Adrenal gland (tissue), 12 donors: ENCODE results near the gene MAST4. TPM values are rescaled to one million over a fixed set of nuclear protein-coding genes. Genes with fewer than 3 reads are reported as not detected.

Source experiments
- DNase-seq, 7 donors: peaks; one replicate each; pipeline ENCODE4 v3.0.0-alpha.2; 2019 to 2020
- H3K27ac ChIP-seq, 5 donors: fragments of 200-600 bp; sonication (generic) in 4 of 5; 1 replicate in 3 of 5; 2 replicates in 2 of 5; pipeline versions ENCODE4 v1.5.1 to v1.8.0; 2016 to 2020; ENCODE audit warnings: mild to moderate bottlenecking in 1 of 5
- H3K27me3 ChIP-seq: fragments of 200-600 bp; 2 replicates; pipeline ENCODE4 v1.8.0; 2021
- H3K36me3 ChIP-seq, 2 donors: fragments of 200-600 bp; replicated peaks in 1 of 2; 1 replicate in 1 of 2; 2 replicates in 1 of 2; pipeline versions ENCODE4 v1.5.1 to v1.8.0; 2018 to 2022
- H3K4me1 ChIP-seq, 2 donors: fragments of 200-600 bp; replicated peaks in 1 of 2; 1 replicate in 1 of 2; 2 replicates in 1 of 2; pipeline versions ENCODE4 v1.5.1 to v1.8.0; 2018 to 2021
- H3K4me3 ChIP-seq, 4 donors: fragments of 200-600 bp; sonication (generic) in 3 of 4; one replicate each; pipeline ENCODE4 v1.5.1; 2016 to 2018
- H3K9me3 ChIP-seq, 3 donors: fragments of 200-600 bp; sonication (generic) in 1 of 3; replicated peaks in 1 of 3; 1 replicate in 2 of 3; 2 replicates in 1 of 3; pipeline versions ENCODE4 v1.5.1 to v1.8.0; 2016 to 2021
- POLR2A ChIP-seq, 2 donors: fragments of 450-650 bp; IDR thresholded peaks; one replicate each; pipeline ENCODE4 v1.6.1; 2017; ENCODE audit warnings: antibody characterized with exemption in 2 of 2, mild to moderate bottlenecking in 2 of 2, moderate library complexity in 1 of 2
- WGBS, 4 donors: extraction: QIAGEN DNeasy Blood & Tissue Kit in 2 of 4; methylation state at CpG; one replicate each; pipeline versions ENCODE4 v1.1.5 to v1.1.7; 2013 to 2017; 5-methylcytosine and 5-hydroxymethylcytosine counted together
- intact Hi-C, 2 donors: fragments of 100-400 bp; cut with DNase I; formaldehyde crosslinking; loops; one replicate each; pipeline versions ENCODE4 v1.14.1 to v1.15.0; 2022 to 2023
- polyA plus RNA-seq, 3 donors: library from polyadenylated mRNA; stranded (reverse); fragments of 200-250 nt in 2 of 3; fragments of 350-450 nt in 1 of 3; fragmentation: Illumina TruSeq in 1 of 3; extraction: RNeasy Lipid Tissue Mini Kit (QIAGEN cat#74804) in 1 of 3; gene quantifications; one replicate each; pipeline ENCODE4 v1.2.3, GENCODE V29; 2013 to 2014
- total RNA-seq, 9 donors: library from RNA; depleted of rRNA in 4 of 9; stranded (reverse); fragments of >200 nt in 4 of 9; fragments of 120-200 nt in 1 of 9; fragmentation: NEBNext Ultra II Directional in 1 of 9; extraction: Animal tissue kit (Norgen Biotek cat#: 25700) in 1 of 9; gene quantifications; one replicate each; pipeline versions ENCODE4 v1.1.0 to v1.2.4, GENCODE V29; 2013 to 2023
- TF ChIP-seq, protein P1 (sequence below), 6 experiments: fragments of 450-650 bp in 4 of 6; fragments of 200-600 bp in 2 of 6; sonication (generic) in 1 of 6; IDR thresholded peaks; 1 replicate in 5 of 6; 2 replicates in 1 of 6; pipeline versions ENCODE4 v1.5.1 to v1.8.0; 2016 to 2021; ENCODE audit warnings: antibody characterized with exemption in 6 of 6, mild to moderate bottlenecking in 2 of 6, moderate library complexity in 1 of 6
- donor health status: healthy with polysubstance abuse.
- donor health status: Bipolar disorder and iron deficiency.
- donor health status: DM: yes; HTN: yes; CAD: no.
- donor health status: DM: no; HTN: no; CAD: no.
- donor health status: DM: no; HTN: no; CAD: no.
- donor health status: DM: yes; HTN: yes; CAD: no.

The MAST4 gene
- total and polyA plus RNA-seq, 12 donors: 12.3 to 95.0 (median 42.8) TPM

- Histone ChIP-seq H3K4me1 (peaks cover 11 to 13% of the 10 kb centered on the region in 2 donors), H3K27ac (no peak overlapping the region), H3K9me3 (no peaks in the 10 kb centered on the region), H3K36me3 (peaks cover 0 to 19% of the 10 kb centered on the region in 2 donors), H3K4me3 (no peak overlapping the region), H3K27me3 (no peaks in the 10 kb centered on the region)
- intact Hi-C loops: no loop called here
- no peak for DNase-seq
- no peak for TF ChIP-seq POLR2A (IDR thresholded peaks at IDR 0.05)
- TF ChIP-seq, protein P1, sequence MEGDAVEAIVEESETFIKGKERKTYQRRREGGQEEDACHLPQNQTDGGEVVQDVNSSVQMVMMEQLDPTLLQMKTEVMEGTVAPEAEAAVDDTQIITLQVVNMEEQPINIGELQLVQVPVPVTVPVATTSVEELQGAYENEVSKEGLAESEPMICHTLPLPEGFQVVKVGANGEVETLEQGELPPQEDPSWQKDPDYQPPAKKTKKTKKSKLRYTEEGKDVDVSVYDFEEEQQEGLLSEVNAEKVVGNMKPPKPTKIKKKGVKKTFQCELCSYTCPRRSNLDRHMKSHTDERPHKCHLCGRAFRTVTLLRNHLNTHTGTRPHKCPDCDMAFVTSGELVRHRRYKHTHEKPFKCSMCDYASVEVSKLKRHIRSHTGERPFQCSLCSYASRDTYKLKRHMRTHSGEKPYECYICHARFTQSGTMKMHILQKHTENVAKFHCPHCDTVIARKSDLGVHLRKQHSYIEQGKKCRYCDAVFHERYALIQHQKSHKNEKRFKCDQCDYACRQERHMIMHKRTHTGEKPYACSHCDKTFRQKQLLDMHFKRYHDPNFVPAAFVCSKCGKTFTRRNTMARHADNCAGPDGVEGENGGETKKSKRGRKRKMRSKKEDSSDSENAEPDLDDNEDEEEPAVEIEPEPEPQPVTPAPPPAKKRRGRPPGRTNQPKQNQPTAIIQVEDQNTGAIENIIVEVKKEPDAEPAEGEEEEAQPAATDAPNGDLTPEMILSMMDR (IDR thresholded peaks at IDR 0.05): no peak
- WGBS, 4 donors: 86 to 91% (median 91%) methylated on average over 31 to 33 of the region's 33 CpGs
Observed at GRCh38 chr5:67163863-67164595, 567.8 kb downstream of the MAST4 start.

- intact Hi-C loops: loop anchor here (5.0 kb wide), 1 partner anchor 42 kb away; no protein-coding TSS in a partner anchor
- H3K36me3 ChIP-seq: peaks cover 0 to 19% of the 10 kb centered on the region in 2 donors
- 94 to 97% (median 95%) methylated on average over 16 to 17 of the region's 17 CpGs for WGBS, 4 donors
- peaks cover 11 to 13% of the 10 kb centered on the region in 2 donors for H3K4me1 ChIP-seq
- no peak for TF ChIP-seq POLR2A (IDR thresholded peaks at IDR 0.05)
- TF ChIP-seq, protein P1 (IDR thresholded peaks at IDR 0.05): no peak
- no peaks in the 10 kb centered on the region for H3K9me3 ChIP-seq
- no peaks in the 10 kb centered on the region for H3K27me3 ChIP-seq
- H3K27ac ChIP-seq: peak overlapping the region in 1 of 5 donors; percentile 81
- no peak overlapping the region for H3K4me3 ChIP-seq
- DNase-seq: no peak
Observed at GRCh38 chr5:67164856-67165525, 568.8 kb downstream of the MAST4 start.

GRCh38 chr5:67165526-67166459, 569.6 kb downstream of the MAST4 start:
- Histone ChIP-seq H3K27me3 (no peaks in the 10 kb centered on the region), H3K4me3 (peak overlapping the region in 1 of 4 donors; percentile 55), H3K36me3 (peaks cover 0 to 19% of the 10 kb centered on the region in 2 donors), H3K4me1 (peaks cover 11 to 13% of the 10 kb centered on the region in 2 donors), H3K27ac (peak overlapping the region in 4 of 5 donors; percentile 53 to 87 (median 83)), H3K9me3 (no peaks in the 10 kb centered on the region)
- TF ChIP-seq, protein P1 (IDR thresholded peaks at IDR 0.05): peak; percentile 71 to 93 (median 82)
- TF ChIP-seq POLR2A (IDR thresholded peaks at IDR 0.05): no peak
- WGBS, 4 donors: 31 to 41% (median 37%) methylated on average over 10 to 36 of the region's 36 CpGs
- peak; percentile 84 to 95 (median 91) for DNase-seq
- intact Hi-C loops: loop anchor here (5.0 kb wide), 1 partner anchor 42 kb away; no protein-coding TSS in a partner anchor
